ENCODE measurements around the gene ABHD17A. TPM values are rescaled to one million over a fixed set of nuclear protein-coding genes. Genes with fewer than 3 reads are reported as not detected.

The ABHD17A gene
- total RNA-seq (ENCODE audit: insufficient read depth, low replicate concordance), result 86.4 TPM

DNA sequence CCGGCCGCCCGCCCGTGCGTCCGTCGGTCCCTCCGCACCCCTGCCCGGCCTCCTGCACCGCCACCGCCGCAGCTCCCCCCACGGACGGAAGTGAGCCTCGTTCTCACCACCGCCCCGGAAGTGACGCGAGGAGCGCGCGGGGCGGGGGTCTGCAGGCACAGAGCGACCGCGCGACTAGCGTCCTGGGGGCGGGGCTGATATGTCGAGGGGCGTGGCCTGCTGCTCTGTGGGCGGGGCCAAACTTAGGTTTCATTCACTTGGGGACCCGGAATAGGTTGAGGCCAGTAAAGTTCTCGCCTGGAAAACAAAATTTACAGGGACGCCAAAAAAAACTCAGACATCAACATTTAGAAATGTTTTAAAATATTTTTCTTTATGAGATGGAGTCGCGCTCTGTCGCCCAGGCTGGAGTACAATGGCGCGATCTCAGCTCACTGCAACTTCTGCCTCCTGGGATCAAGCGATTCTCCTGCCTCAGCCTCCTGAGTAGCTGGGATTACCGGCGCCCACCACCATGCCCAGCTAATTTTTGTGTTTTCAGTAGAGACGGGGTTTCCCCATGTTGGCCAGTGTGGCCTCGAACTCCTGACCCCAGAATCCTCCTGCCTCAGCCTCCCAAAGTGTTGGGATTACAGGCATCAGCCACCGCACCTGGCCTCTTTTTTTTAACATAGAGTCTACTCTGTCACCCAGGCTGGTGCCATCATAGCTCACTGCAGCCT is at the start of gene ABHD17A:
ABHD17A (minus strand) TSS at position 99 of the 722 bp plus-strand sequence. CDS start 3,930 bp downstream, outside the sequence.
- DNase-seq (ENCODE audit: low spot score), result peak; percentile 93

DNA sequence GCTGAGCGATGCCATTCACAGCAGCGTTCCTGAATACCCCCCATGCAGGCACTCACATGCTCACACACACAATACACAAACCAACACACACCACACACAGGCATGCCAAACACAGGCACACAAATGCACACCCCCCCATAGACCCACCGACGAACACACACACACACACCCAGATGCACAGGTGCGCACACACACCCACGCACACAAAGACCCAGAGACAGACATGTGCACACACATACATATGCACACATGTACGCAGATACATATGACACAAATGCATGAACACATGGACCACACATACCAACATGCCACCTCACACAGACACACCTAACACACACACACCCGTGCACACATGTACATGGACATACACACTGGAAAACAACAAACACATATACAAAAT is 48.6 kb upstream of the ABHD17A start:
- no peak for DNase-seq (ENCODE audit: low spot score)

- DNase-seq (ENCODE audit: low spot score), result no peak
Observed at GRCh38 chr19:1933244-1933643, 47.9 kb upstream of the ABHD17A start.

GRCh38 chr19:1932395-1932794 is 47.1 kb upstream of the ABHD17A start:
- no peak for DNase-seq (ENCODE audit: low spot score)

GRCh38 chr19:1931445-1931844 is 46.1 kb upstream of the ABHD17A start:
- no peak for DNase-seq (ENCODE audit: low spot score)

DNA sequence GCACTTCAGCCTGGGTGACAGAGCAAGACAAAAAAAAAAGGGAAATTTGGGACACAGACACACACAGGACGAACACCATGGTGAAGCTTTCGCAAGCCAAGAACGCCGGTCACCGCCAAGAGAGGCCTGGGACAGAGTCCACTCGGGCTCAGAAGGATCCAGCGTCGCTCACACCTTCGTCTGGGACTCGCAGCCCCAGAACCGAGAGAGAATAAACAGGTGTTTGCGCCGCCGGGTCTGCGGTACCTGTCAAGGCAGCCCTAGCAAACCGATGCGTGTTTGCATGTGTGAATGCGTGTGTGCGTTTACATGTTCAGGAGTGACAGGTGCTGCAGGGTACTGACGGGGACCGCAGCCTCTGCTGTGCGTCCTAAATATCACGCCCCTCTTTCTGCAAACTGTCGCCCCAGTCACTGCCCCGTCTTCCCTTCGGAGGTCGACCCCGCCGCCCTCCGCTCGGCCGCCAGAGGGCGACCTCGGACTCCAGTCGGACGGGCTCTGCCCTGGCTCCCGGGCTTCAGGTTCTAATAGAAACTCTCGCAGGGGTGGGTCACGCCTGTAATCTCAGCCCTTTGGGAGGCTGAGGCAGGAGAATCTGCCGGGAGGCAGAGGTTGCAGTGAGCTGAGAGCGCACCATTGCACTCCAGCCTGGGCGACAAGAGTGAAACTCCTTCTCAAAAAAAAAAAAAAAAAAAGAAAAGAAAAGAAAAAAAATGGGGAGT is 43.9 kb upstream of the ABHD17A start:
- peak; percentile 65 for DNase-seq (ENCODE audit: low spot score)

GRCh38 chr19:1925544-1925943 is 40.2 kb upstream of the ABHD17A start:
- DNase-seq (ENCODE audit: low spot score), result no peak

DNA sequence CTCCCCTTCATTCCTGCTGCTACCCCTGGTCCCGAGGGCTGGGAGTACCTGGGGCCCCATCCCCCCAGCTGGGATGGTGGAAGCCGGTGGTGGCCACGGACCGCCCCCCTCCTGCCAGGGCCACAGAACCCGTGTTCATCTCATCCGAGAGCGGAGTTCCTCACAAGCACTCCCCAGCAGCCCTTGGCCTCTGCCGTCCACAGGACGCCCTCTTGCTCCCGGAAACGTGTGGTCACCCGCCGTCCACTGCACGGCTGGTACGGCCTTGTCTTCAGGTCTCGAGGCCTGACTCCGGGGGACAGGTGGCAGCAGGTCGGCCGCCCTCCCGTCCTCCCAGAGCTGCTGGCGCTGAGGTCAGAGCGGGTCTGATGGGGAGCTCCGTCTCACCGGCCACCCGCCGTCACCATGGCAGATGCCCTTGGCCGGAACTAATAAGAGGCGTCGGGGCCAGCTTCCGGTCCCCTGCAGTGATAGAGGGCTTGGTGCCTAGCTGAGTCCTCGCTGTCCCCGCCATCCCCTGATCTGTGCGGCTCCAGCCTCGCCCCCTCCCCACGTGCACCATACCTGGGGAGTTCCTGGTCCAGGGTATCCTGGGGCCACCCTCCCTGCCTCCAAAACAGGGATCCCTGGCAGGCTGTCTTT is 39.1 kb upstream of the ABHD17A start:
- no peak for DNase-seq (ENCODE audit: low spot score)

- no peak for DNase-seq (ENCODE audit: low spot score)
Observed at GRCh38 chr19:1923319-1923718, 38.0 kb upstream of the ABHD17A start.

DNA sequence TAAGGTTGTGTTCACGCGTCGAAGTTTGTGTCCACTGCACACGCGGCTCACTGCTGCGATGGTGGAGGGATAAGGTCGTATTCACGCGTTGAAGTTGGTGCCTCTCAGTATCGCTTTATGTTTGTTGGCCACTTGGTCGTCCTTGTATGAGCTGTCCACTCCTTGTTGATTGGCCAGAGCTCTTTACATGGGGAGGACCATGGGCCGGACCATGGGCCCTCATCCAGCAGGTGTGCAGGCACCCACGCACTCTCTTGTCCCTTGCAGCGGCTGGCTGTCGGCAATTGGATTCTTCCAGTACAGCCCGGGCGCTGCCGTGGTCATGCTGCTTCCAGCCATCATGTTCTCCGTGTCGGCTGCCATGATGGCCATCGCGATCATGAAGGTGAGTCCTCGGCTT is 37.5 kb upstream of the ABHD17A start:
- DNase-seq (ENCODE audit: low spot score), result no peak

GRCh38 chr19:1921825-1922224 is 36.5 kb upstream of the ABHD17A start:
- DNase-seq (ENCODE audit: low spot score), result no peak

DNA sequence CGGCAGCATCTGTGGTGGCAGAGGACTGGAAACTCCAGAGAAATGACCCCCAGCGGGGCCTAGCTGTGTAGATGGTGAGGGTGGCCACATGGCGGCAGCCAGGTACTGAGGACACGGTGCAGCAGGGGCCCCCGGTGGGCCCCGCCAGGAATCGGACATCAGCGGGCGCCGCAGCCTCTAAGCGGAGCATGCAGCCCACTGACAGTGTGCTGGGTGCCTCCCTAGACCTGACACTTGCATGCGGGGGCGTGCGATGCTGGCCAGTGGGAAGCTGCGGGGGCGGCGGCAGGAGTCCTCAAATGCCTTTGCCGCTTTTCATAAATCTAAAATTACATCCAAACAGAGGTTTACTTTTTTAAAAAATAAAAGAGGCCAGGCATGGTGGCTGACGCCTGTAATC is 36.0 kb upstream of the ABHD17A start:
- no peak for DNase-seq (ENCODE audit: low spot score)

GRCh38 chr19:1920644-1921043 is 35.3 kb upstream of the ABHD17A start:
- DNase-seq (ENCODE audit: low spot score), result no peak

- no peak for DNase-seq (ENCODE audit: low spot score)
Observed at GRCh38 chr19:1918975-1919374, 33.7 kb upstream of the ABHD17A start.

- no peak for DNase-seq (ENCODE audit: low spot score)
Observed at GRCh38 chr19:1917926-1918325, 32.6 kb upstream of the ABHD17A start.

GRCh38 chr19:1917146-1917545 is 31.9 kb upstream of the ABHD17A start:
- DNase-seq (ENCODE audit: low spot score), result no peak

- DNase-seq (ENCODE audit: low spot score), result no peak
Observed at GRCh38 chr19:1914826-1915341, 29.6 kb upstream of the ABHD17A start.

DNA sequence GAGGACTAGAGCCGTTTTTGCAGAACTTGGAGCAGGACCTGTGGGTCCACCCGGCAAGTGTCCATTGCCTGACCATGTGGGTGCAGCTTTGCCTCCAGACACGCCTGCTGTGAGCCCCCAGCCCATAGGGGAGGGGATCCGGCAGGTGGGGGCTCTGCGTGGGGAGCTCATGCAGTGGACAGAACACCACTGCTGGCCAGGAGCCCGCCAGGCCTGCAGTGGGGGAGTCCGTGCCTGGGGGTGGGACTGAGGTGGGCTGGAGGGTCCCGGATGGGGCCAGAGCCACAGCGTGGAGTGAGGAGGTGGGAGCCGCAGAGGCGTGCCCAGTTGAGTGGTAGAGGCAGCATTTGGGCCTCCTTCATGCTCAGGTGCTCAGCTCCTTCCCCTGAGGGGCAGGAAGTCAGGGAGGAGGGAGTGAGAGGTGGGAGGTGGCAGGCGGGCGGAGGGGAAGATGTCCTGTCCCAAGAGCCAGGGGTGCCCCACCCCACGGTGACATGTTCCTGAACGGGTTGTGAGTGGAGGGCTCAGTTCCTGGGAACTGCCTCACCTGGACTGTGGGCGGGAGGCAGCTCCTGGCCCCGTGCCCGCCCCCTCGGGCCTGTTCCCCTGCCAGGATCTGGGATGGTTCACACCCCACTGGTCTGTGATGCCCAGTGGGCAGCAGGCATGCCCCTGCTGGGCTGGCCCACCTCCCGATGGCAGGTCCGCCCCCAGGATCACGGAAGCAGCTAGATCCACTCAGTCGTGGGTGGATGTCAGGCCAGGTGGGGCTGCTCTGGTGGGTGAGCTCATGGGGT is 28.7 kb upstream of the ABHD17A start:
- DNase-seq (ENCODE audit: low spot score), result no peak

- DNase-seq (ENCODE audit: low spot score), result no peak
Observed at GRCh38 chr19:1912760-1913505, 27.6 kb upstream of the ABHD17A start.

- no peak for DNase-seq (ENCODE audit: low spot score)
Observed at GRCh38 chr19:1911995-1912394, 26.7 kb upstream of the ABHD17A start.

DNA sequence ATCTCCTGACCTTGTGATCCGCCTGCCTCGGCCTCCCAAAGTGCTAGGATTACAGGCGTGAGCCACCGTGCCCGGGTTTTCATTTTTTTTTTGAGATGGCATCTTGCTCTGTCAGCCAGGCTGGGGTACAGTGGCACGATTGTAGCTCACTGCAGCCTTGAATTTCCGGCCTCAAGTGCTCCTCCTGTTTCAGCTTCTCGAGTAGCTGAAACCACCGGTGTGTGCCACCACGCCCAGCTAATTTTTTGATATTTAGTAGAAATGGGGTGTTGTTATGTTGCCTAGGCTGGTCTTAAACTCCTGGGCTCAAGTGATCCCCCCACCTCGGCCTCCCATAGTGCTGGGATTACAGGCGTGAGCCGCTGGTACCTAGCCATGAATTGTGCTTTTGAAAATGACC is 25.8 kb upstream of the ABHD17A start:
- no peak for DNase-seq (ENCODE audit: low spot score)

Data from umbilical cord (tissue), 2 donors.